Adrenal gland (tissue), 12 donors: ENCODE data around the gene MMS22L. TPM values are rescaled to one million over a fixed set of nuclear protein-coding genes. Genes with fewer than 3 reads are reported as not detected.

Experiments
- DNase-seq, 7 donors: peaks; one replicate each; pipeline ENCODE4 v3.0.0-alpha.2; 2019 to 2020
- H3K27ac ChIP-seq, 5 donors: fragments of 200-600 bp; sonication (generic) in 4 of 5; 1 replicate in 3 of 5; 2 replicates in 2 of 5; pipeline versions ENCODE4 v1.5.1 to v1.8.0; 2016 to 2020; ENCODE audit warnings: mild to moderate bottlenecking in 1 of 5
- H3K27me3 ChIP-seq: fragments of 200-600 bp; 2 replicates; pipeline ENCODE4 v1.8.0; 2021
- H3K36me3 ChIP-seq, 2 donors: fragments of 200-600 bp; replicated peaks in 1 of 2; 1 replicate in 1 of 2; 2 replicates in 1 of 2; pipeline versions ENCODE4 v1.5.1 to v1.8.0; 2018 to 2022
- H3K4me1 ChIP-seq, 2 donors: fragments of 200-600 bp; replicated peaks in 1 of 2; 1 replicate in 1 of 2; 2 replicates in 1 of 2; pipeline versions ENCODE4 v1.5.1 to v1.8.0; 2018 to 2021
- H3K4me3 ChIP-seq, 4 donors: fragments of 200-600 bp; sonication (generic) in 3 of 4; one replicate each; pipeline ENCODE4 v1.5.1; 2016 to 2018
- H3K9me3 ChIP-seq, 3 donors: fragments of 200-600 bp; sonication (generic) in 1 of 3; replicated peaks in 1 of 3; 1 replicate in 2 of 3; 2 replicates in 1 of 3; pipeline versions ENCODE4 v1.5.1 to v1.8.0; 2016 to 2021
- CTCF ChIP-seq, 6 experiments: fragments of 450-650 bp in 4 of 6; fragments of 200-600 bp in 2 of 6; sonication (generic) in 1 of 6; IDR thresholded peaks; 1 replicate in 5 of 6; 2 replicates in 1 of 6; pipeline versions ENCODE4 v1.5.1 to v1.8.0; 2016 to 2021; ENCODE audit warnings: antibody characterized with exemption in 6 of 6, mild to moderate bottlenecking in 2 of 6, moderate library complexity in 1 of 6
- POLR2A ChIP-seq, 2 donors: fragments of 450-650 bp; IDR thresholded peaks; one replicate each; pipeline ENCODE4 v1.6.1; 2017; ENCODE audit warnings: antibody characterized with exemption in 2 of 2, mild to moderate bottlenecking in 2 of 2, moderate library complexity in 1 of 2
- WGBS, 4 donors: extraction: QIAGEN DNeasy Blood & Tissue Kit in 2 of 4; methylation state at CpG; one replicate each; pipeline versions ENCODE4 v1.1.5 to v1.1.7; 2013 to 2017; 5-methylcytosine and 5-hydroxymethylcytosine counted together
- intact Hi-C, 2 donors: fragments of 100-400 bp; cut with DNase I; formaldehyde crosslinking; loops; one replicate each; pipeline versions ENCODE4 v1.14.1 to v1.15.0; 2022 to 2023
- polyA plus RNA-seq, 3 donors: library from polyadenylated mRNA; stranded (reverse); fragments of 200-250 nt in 2 of 3; fragments of 350-450 nt in 1 of 3; fragmentation: Illumina TruSeq in 1 of 3; extraction: RNeasy Lipid Tissue Mini Kit (QIAGEN cat#74804) in 1 of 3; gene quantifications; one replicate each; pipeline ENCODE4 v1.2.3, GENCODE V29; 2013 to 2014
- total RNA-seq, 9 donors: library from RNA; depleted of rRNA in 4 of 9; stranded (reverse); fragments of >200 nt in 4 of 9; fragments of 120-200 nt in 1 of 9; fragmentation: NEBNext Ultra II Directional in 1 of 9; extraction: Animal tissue kit (Norgen Biotek cat#: 25700) in 1 of 9; gene quantifications; one replicate each; pipeline versions ENCODE4 v1.1.0 to v1.2.4, GENCODE V29; 2013 to 2023
- donor health status: healthy with polysubstance abuse.
- donor health status: Bipolar disorder and iron deficiency.
- donor health status: DM: yes; HTN: yes; CAD: no.
- donor health status: DM: no; HTN: no; CAD: no.
- donor health status: DM: no; HTN: no; CAD: no.
- donor health status: DM: yes; HTN: yes; CAD: no.

MMS22L gene
- total and polyA plus RNA-seq, 12 donors = 0.97 to 12.7 (median 5.9) TPM

- Histone ChIP-seq H3K9me3 (no peaks in the 10 kb centered on the region), H3K27ac (no peak overlapping the region), H3K36me3 (no peaks in the 10 kb centered on the region), H3K27me3 (no peaks in the 10 kb centered on the region), H3K4me3 (no peak overlapping the region), H3K4me1 (no peaks in the 10 kb centered on the region)
- 48 to 66% (median 48%) methylated on average over 3 of the region's 3 CpGs for WGBS, 4 donors
- peak in 2 of 7 donors; percentile 8 to 12 for DNase-seq
- TF ChIP-seq CTCF (IDR thresholded peaks at IDR 0.05) (no peak), POLR2A (IDR thresholded peaks at IDR 0.05) (no peak)
- intact Hi-C loops = no loop called here
These were observed 11.4 kb upstream of the MMS22L start for GRCh38 chr6:97294451-97294850.

- Histone ChIP-seq H3K9me3 (no peaks in the 10 kb centered on the region), H3K27ac (no peak overlapping the region), H3K4me1 (no peaks in the 10 kb centered on the region), H3K36me3 (no peaks in the 10 kb centered on the region), H3K27me3 (no peaks in the 10 kb centered on the region), H3K4me3 (no peak overlapping the region)
- DNase-seq = no peak
- WGBS, 4 donors = 78 to 87% (median 83%) methylated on average over 2 of the region's 2 CpGs
- intact Hi-C loops = no loop called here
- no peak for TF ChIP-seq CTCF (IDR thresholded peaks at IDR 0.05)
- TF ChIP-seq POLR2A (IDR thresholded peaks at IDR 0.05) = no peak
These were observed 10.2 kb upstream of the MMS22L start for GRCh38 chr6:97293198-97293696.

GRCh38 chr6:97292671-97293070, 9.7 kb upstream of the MMS22L start:
- 33 to 60% (median 48%) methylated on average over 1 of the region's 1 CpG for WGBS, 4 donors
- Histone ChIP-seq H3K36me3 (no peaks in the 10 kb centered on the region), H3K27me3 (no peaks in the 10 kb centered on the region), H3K9me3 (no peaks in the 10 kb centered on the region), H3K4me1 (no peaks in the 10 kb centered on the region), H3K27ac (no peak overlapping the region), H3K4me3 (no peak overlapping the region)
- TF ChIP-seq CTCF (IDR thresholded peaks at IDR 0.05) (no peak), POLR2A (IDR thresholded peaks at IDR 0.05) (no peak)
- intact Hi-C loops = no loop called here
- no peak for DNase-seq

GRCh38 chr6:97291896-97292295, 8.9 kb upstream of the MMS22L start:
- intact Hi-C loops = no loop called here
- no peak overlapping the region for H3K4me3 ChIP-seq
- TF ChIP-seq POLR2A (IDR thresholded peaks at IDR 0.05) = no peak
- TF ChIP-seq CTCF (IDR thresholded peaks at IDR 0.05) = no peak
- H3K9me3 ChIP-seq = no peaks in the 10 kb centered on the region
- H3K27ac ChIP-seq = no peak overlapping the region
- H3K36me3 ChIP-seq = no peaks in the 10 kb centered on the region
- no peaks in the 10 kb centered on the region for H3K27me3 ChIP-seq
- no peak for DNase-seq
- 77 to 94% (median 87%) methylated on average over 4 of the region's 4 CpGs for WGBS, 4 donors
- no peaks in the 10 kb centered on the region for H3K4me1 ChIP-seq
